Frontal cortex (tissue), 4 donors: ENCODE measurements around the gene TMTC2. TPM values are rescaled to one million over a fixed set of nuclear protein-coding genes. Genes with fewer than 3 reads are reported as not detected.

ENCODE experiments used
- DNase-seq, 2 donors: peaks; one replicate each; pipeline ENCODE4 v3.0.0; 2012; ENCODE audit warnings: low spot score in 2 of 2
- FAIRE-seq: peaks from 2 replicates; lab custom pipeline; 2012; peaks lifted over from hg19 to GRCh38; lab: Jason Lieb, UNC
- small RNA-seq: library from RNA; depleted of rRNA; stranded (forward); fragments of <200 nt; gene quantifications from one replicate; pipeline ENCODE3, GENCODE V24; 2014
- total RNA-seq: library from RNA; depleted of rRNA; stranded (reverse); fragments of >200 nt; gene quantifications from one replicate; pipeline ENCODE4 v1.2.3, GENCODE V29; 2014
- donor health status: control.
- donor health status: control.
- donor health status: control.

TMTC2 gene
- total RNA-seq, 1 donor from 2014 or later: 15.9 TPM

DNA sequence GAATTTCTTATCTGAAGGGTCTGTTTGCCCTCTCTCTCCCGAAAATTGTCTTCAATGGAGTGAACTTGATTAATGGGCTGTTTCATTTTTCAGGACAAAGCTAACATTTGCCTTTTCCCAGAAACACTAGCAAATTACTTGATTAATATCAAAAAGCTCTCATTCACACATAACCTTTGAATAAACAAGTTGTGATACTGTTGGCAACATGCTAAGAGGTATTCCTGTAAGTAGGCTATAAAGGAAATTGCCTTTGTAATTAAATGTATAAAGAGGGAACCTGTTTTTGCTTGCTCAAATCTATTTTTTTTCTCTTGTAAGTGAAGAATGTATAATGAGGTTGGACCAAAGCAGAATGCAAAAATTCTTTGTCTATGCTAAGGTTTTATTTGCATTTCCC is 457.2 kb downstream of the TMTC2 start:
- no peak for DNase-seq
- FAIRE-seq: no peak

GRCh38 chr12:83145325-83145840 is 458.7 kb downstream of the TMTC2 start:
- no peak for FAIRE-seq
- DNase-seq: no peak

DNA sequence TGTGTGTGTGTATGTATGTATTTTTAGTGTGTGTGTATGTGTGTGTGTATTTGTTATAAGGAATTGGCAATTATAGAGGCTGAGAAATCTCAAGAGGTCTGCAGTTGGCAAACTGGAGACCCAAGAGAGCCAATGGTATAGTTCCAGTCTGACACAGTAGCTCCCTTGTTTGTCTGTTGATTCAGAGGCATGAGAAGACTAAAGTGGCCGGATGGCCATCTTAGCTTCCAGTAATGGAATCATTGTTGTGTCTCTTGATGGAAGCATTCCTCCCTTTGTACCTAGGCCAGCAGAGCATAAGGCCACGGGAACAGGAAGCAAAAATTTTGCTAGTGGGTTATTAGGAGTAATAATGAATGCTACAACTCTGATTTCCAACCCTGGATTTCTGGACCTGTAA is 460.6 kb downstream of the TMTC2 start:
- DNase-seq (no peak), FAIRE-seq (no peak)

DNA sequence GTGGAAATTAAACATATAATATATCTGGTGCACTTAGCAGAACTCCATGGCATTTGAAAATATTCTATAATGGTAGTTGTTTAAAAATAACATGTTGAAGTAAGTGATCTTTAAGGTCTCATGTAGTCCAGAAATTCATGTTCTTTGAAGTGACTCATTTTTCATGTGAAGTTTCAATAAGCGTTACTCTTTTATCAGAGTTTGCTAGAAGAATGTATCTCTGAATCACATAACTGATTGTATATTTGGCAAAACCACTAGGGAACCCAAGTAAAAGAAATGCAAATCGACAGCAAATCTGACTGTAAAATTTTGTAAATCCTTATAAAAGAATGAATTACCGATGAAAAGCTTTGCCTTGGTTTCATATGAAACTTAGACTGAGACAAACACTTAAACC is 463.3 kb downstream of the TMTC2 start:
- no peak for FAIRE-seq
- no peak for DNase-seq

DNA sequence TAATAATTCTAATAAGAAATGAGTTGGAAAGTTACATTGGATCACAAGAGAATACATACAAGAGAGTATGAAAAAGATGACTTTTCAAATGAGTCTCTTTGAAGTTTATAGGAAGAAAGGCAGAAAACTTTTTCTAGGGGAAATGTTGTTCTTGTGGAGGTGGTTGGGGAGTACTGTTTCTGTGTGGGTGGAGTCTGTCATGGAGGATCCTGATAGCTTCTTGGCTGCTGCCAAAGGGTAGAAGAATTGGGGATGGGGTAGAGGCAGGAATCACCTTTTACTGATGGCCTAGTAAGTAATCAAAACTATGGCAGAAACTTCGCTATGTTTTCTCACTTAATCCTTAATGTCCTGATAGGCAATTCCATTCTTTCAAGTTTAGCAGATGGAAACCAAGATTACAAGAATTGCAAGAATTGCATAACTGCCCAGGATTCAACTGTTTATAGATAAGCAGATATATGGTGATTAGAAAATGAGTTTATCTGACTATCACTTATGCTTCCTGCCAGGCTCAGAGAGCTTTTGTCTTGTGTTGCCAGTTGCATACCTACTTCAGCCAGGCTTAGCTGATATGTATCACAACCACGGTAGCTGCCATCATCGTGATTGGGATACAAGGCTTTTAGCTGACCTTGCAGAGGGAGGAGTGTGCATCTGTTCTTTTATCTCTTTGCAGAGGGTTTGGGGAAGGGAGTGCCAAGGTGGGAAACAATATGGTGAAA is 463.9 kb downstream of the TMTC2 start:
- FAIRE-seq (no peak), DNase-seq (no peak)

DNA sequence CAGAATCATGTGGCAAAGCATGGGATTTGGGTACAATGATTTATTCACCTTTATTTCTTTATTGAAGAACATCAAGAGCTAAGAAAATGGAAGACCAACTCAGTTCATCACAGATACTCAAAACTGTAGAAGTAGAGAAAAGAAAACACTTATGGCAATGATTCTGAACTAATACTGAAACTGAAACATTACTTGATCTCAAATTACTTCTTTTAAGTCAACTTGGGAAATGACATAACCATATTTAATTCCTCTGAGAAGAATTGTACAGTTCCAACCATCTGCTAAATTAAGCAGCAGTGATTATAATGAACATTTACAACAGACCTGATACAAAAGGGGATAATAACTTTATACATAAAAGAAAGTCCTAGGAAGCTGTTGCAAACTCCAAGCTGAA is 466.5 kb downstream of the TMTC2 start:
- DNase-seq (no peak), FAIRE-seq (no peak)

DNA sequence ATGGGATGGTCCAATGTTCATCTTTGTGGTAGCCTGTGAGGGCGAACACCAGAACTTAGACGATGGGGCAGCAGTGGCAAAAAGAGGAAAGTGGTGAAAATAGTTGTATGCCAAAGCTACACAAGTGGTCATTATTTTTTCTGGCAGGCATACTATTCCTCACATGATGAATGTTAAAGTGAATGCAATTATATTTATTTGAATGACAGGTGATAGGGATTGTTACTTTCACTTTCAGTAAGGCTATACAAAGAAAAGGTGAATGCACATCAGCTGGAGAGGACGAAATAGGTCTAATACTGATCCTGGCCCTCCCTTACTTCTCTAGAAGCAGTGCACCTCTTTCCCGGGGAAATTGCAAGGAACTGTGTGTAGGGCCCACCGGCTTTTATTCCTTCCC is 470.1 kb downstream of the TMTC2 start:
- no peak for DNase-seq
- no peak for FAIRE-seq

DNA sequence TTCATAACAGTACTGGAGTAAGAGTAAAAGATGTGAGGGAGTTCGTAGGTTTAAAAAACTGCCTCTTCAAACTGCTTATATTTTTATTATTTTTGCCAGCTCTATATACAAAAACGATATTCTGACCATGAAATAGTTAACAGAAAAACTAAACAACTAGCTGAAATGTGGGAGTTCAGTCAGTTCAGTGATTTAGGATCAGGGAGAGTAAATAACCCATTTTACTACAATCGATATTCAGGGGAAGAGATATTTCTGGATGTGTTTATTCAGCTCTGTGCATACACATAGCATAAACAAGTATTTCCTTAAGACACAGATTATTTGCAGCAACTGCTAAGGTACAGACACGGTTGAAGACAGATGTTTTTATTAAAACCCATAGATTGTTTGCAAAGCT is 470.9 kb downstream of the TMTC2 start:
- FAIRE-seq (no peak), DNase-seq (no peak)

GRCh38 chr12:83158613-83159207 is 472.0 kb downstream of the TMTC2 start:
- DNase-seq (no peak), FAIRE-seq (no peak)

- FAIRE-seq (no peak), DNase-seq (no peak)
Observed at GRCh38 chr12:83161456-83161855, 474.8 kb downstream of the TMTC2 start.

- no peak for FAIRE-seq
Observed at GRCh38 chr12:83168751-83169150, 482.0 kb downstream of the TMTC2 start.

DNA sequence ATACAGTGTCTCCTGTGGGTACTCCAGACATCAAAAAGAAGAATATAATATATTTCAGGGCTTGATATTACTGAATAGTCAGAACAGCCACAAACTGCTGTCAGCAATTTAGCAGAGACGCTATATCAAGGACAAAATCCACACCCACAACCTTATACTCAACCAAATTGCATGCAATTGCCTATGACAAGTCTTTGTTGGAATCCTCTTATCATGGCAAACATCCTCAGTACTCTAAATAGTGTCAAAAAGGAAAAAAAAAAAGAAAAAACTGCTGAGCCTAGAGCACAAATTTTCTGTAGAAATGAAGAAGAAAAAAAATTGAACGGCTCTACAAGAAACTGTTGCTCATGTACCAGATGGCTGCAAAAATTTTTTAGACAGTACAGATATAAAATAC is 485.7 kb downstream of the TMTC2 start:
- FAIRE-seq (no peak), DNase-seq (no peak)

More at GRCh38 chr12:83168751-83169150, 482.0 kb downstream of the TMTC2 start:
- no peak for DNase-seq

- no peak for FAIRE-seq
- no peak for DNase-seq
Observed at GRCh38 chr12:83172866-83173649, 486.4 kb downstream of the TMTC2 start.

DNA sequence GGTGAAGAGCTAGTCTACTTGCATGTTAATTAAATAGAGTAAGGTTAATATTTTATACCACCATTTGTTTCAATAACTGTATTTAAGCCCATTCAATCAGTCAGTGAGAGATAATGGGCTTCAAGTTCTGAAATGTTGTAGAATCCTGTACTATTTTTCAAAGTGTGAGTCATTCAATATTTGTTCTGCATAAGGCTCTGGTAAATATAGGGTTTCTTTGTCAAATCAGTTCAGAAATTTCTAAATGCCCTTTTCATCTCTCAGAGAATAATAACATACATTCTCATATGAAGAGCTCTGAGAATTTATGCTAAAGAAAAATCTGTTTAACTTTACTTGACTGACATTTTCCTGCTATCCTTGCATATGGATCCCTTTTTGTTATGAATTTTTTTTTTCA is 493.3 kb downstream of the TMTC2 start:
- no peak for FAIRE-seq

GRCh38 chr12:83181074-83181473 is 494.4 kb downstream of the TMTC2 start:
- FAIRE-seq (no peak), DNase-seq (no peak)

More for the DNA sequence above, 493.3 kb downstream of the TMTC2 start:
- DNase-seq: no peak

DNA sequence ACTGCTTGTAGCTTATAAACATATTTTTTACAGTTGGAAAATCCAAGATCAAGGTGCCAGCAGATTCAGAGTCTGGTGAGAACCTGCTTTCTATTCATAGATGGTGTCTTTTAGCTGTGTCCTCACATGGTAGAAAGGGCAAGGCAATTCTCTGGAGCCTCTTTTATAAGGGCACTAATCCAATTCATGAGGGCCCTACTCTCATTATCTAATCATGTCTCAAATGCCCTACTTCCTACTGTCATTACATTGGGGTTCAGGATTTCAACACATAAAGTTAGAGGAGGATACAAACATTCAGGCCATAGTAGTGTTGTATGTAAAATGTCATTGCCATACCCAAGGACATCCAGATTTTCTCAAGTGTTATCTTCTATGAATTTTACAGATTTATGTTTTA is 496.4 kb downstream of the TMTC2 start:
- DNase-seq: no peak
- no peak for FAIRE-seq

Small RNA genes within 50 kb of the gene (small RNA-seq; reads per million reads assigned to genes)
- not detected for gene RNU6-977P
